C4-2B (cell line): ENCODE data around the gene SERPINB10.

Source experiments
- ZFX ChIP-seq: fragments of 450-650 bp; IDR thresholded peaks from 2 replicates; pipeline ENCODE4 v1.6.1; 2017
- TF ChIP-seq, protein P1 (sequence below): fragments of 450-650 bp; conservative IDR thresholded peaks from 2 replicates; pipeline ENCODE4 v1.5.1; 2017; ENCODE audit warnings: mild to moderate bottlenecking

DNA sequence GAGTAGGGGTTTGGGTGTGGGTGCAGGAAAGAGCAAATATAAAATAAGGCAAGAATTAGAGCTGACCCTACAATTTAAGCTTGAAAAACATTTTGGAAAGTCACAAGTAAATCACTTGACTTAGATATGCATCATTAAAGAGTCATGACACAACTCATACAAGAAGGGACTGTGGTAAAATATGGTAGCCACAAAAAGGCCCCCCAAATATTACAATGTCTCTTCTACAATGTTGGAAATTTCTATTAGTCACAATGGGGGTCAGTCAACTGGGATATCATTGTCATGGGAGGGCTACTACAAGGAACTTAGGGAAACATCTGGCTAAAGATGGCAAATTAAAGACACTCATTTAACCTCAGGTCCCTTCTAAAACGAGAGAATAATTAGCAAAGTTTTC, 35.9 kb upstream of the SERPINB10 start:
- TF ChIP-seq, protein P1, sequence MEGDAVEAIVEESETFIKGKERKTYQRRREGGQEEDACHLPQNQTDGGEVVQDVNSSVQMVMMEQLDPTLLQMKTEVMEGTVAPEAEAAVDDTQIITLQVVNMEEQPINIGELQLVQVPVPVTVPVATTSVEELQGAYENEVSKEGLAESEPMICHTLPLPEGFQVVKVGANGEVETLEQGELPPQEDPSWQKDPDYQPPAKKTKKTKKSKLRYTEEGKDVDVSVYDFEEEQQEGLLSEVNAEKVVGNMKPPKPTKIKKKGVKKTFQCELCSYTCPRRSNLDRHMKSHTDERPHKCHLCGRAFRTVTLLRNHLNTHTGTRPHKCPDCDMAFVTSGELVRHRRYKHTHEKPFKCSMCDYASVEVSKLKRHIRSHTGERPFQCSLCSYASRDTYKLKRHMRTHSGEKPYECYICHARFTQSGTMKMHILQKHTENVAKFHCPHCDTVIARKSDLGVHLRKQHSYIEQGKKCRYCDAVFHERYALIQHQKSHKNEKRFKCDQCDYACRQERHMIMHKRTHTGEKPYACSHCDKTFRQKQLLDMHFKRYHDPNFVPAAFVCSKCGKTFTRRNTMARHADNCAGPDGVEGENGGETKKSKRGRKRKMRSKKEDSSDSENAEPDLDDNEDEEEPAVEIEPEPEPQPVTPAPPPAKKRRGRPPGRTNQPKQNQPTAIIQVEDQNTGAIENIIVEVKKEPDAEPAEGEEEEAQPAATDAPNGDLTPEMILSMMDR, result no peak
- no peak for TF ChIP-seq ZFX
